H9 (cell line): ENCODE results near the gene ARHGAP26. TPM values are rescaled to one million over a fixed set of nuclear protein-coding genes. Genes with fewer than 3 reads are reported as not detected.

Experiments
- DNase-seq: peaks from one replicate; pipeline ENCODE4 v3.0.0-alpha.2; 2017
- H2AFZ ChIP-seq: one replicate; pipeline ENCODE4 v1.6.1; 2013; ENCODE audit warnings: mild to moderate bottlenecking, low read length, control low read depth, moderate library complexity
- H2AK5ac ChIP-seq: 2 replicates; pipeline ENCODE4 v1.6.1; 2013; ENCODE audit warnings: low read length, control low read depth, mixed read lengths; ENCODE audit not compliant: insufficient read length
- H2BK120ac ChIP-seq: one replicate; pipeline ENCODE4 v1.6.1; 2013; ENCODE audit warnings: low read depth, mild to moderate bottlenecking, low read length, control low read depth, inconsistent platforms; ENCODE audit not compliant: poor library complexity, severe bottlenecking
- H2BK12ac ChIP-seq: 2 replicates; pipeline ENCODE4 v1.6.1; 2013; ENCODE audit warnings: low read length, control low read depth, mixed read lengths, low read depth; ENCODE audit not compliant: insufficient read length
- H2BK15ac ChIP-seq: 2 replicates; pipeline ENCODE4 v1.6.1; 2013; ENCODE audit warnings: low read depth, low read length, control low read depth
- H2BK20ac ChIP-seq: one replicate; pipeline ENCODE4 v1.6.1; 2013; ENCODE audit warnings: low read depth, mild to moderate bottlenecking, low read length, control low read depth, inconsistent platforms; ENCODE audit not compliant: poor library complexity, severe bottlenecking
- H2BK5ac ChIP-seq: 2 replicates; pipeline ENCODE4 v1.6.1; 2013; ENCODE audit warnings: low read length, control low read depth, mixed read lengths; ENCODE audit not compliant: insufficient read length
- H3K14ac ChIP-seq: 2 replicates; pipeline ENCODE4 v1.6.1; 2013; ENCODE audit warnings: low read length, control low read depth; ENCODE audit not compliant: insufficient read depth
- H3K18ac ChIP-seq: 2 replicates; pipeline ENCODE4 v1.6.1; 2013; ENCODE audit warnings: low read depth, mild to moderate bottlenecking, mixed read lengths, low read length, control low read depth; ENCODE audit not compliant: insufficient read length
- H3K23ac ChIP-seq: 2 replicates; pipeline ENCODE4 v1.6.1; 2013; ENCODE audit warnings: low read length, control low read depth, mixed read lengths, low read depth; ENCODE audit not compliant: insufficient read length
- H3K23me2 ChIP-seq: 2 replicates; pipeline ENCODE4 v1.6.1; 2013; ENCODE audit warnings: low read depth, mild to moderate bottlenecking, mixed read lengths, low read length, control low read depth; ENCODE audit not compliant: insufficient read length, poor library complexity, severe bottlenecking
- H3K27ac ChIP-seq: 2 replicates; pipeline ENCODE4 v1.5.1; 2013; ENCODE audit warnings: low read length, control low read depth, mixed read lengths, low read depth; ENCODE audit not compliant: insufficient read length
- H3K27me3 ChIP-seq: 2 replicates; pipeline ENCODE4 v1.6.1; 2013; ENCODE audit warnings: low read length, control low read depth, inconsistent platforms; ENCODE audit not compliant: insufficient read depth
- H3K4ac ChIP-seq: 2 replicates; pipeline ENCODE4 v1.6.1; 2013; ENCODE audit warnings: low read depth, mild to moderate bottlenecking, control low read depth, inconsistent platforms, low read length, moderate library complexity
- H3K4me1 ChIP-seq: 2 replicates; pipeline ENCODE4 v1.6.1; 2013; ENCODE audit warnings: low read length, control low read depth, inconsistent platforms; ENCODE audit not compliant: insufficient read depth
- H3K4me2 ChIP-seq: 2 replicates; pipeline ENCODE4 v1.6.1; 2013; ENCODE audit warnings: low read length, control low read depth, mixed read lengths; ENCODE audit not compliant: insufficient read length, insufficient read depth
- H3K56ac ChIP-seq: 2 replicates; pipeline ENCODE4 v1.6.1; 2013; ENCODE audit warnings: low read depth, mild to moderate bottlenecking, mixed read lengths, low read length, control low read depth; ENCODE audit not compliant: insufficient read length
- H3K79me1 ChIP-seq: 2 replicates; pipeline ENCODE4 v1.6.1; 2013; ENCODE audit warnings: low read depth, mild to moderate bottlenecking, moderate library complexity, low read length, control low read depth, inconsistent platforms; ENCODE audit not compliant: insufficient read depth, poor library complexity, severe bottlenecking
- H3K79me2 ChIP-seq: 2 replicates; pipeline ENCODE4 v1.6.1; 2013; ENCODE audit warnings: low read length, control low read depth, inconsistent platforms; ENCODE audit not compliant: insufficient read depth
- H3K9ac ChIP-seq: 2 replicates; pipeline ENCODE4 v1.6.1; 2013; ENCODE audit warnings: low read length, control low read depth, mixed read lengths; ENCODE audit not compliant: insufficient read length; ENCODE audit errors: extremely low read depth
- H3K9me3 ChIP-seq: one replicate; pipeline ENCODE4 v1.6.1; 2013; ENCODE audit warnings: low read depth, low read length, inconsistent platforms; ENCODE audit not compliant: control insufficient read depth
- H3T11ph ChIP-seq: one replicate; pipeline ENCODE4 v1.6.1; 2013; ENCODE audit warnings: mild to moderate bottlenecking, low read length, control low read depth, inconsistent platforms
- H4K20me1 ChIP-seq: one replicate; pipeline ENCODE4 v1.6.1; 2013; ENCODE audit not compliant: control insufficient read depth, insufficient read length, insufficient read depth
- H4K5ac ChIP-seq: 2 replicates; pipeline ENCODE4 v1.6.1; 2013; ENCODE audit warnings: low read depth, mild to moderate bottlenecking, mixed read lengths, low read length, control low read depth; ENCODE audit not compliant: insufficient read length
- H4K8ac ChIP-seq: replicated peaks from 2 replicates; pipeline ENCODE4 v1.6.1; 2013; ENCODE audit warnings: low read length, control low read depth, mixed read lengths, low read depth; ENCODE audit not compliant: insufficient read length
- H4K91ac ChIP-seq: 2 replicates; pipeline ENCODE4 v1.6.1; 2013; ENCODE audit warnings: low read depth, mild to moderate bottlenecking, moderate library complexity, mixed read lengths, low read length, control low read depth; ENCODE audit not compliant: insufficient read length
- H3K27ac Mint-ChIP-seq, 3 experiments: 2 replicates in 2 of 3; 3 replicates in 1 of 3; pipeline ENCODE4 v1.8.0; 2020 to 2021; ENCODE audit warnings: mixed read lengths in 3 of 3, mild to moderate bottlenecking in 1 of 3, moderate library complexity in 1 of 3
- H3K27me3 Mint-ChIP-seq: 2 replicates; pipeline ENCODE4 v1.8.0; 2021; ENCODE audit warnings: low read depth, mild to moderate bottlenecking, moderate library complexity, mixed read lengths
- H3K36me3 Mint-ChIP-seq, 3 experiments: 2 replicates in 2 of 3; 3 replicates in 1 of 3; pipeline ENCODE4 v1.8.0; 2020 to 2021; ENCODE audit warnings: low read depth in 3 of 3, mixed read lengths in 3 of 3; ENCODE audit not compliant: insufficient read depth in 1 of 3
- H3K4me1 Mint-ChIP-seq, 2 experiments: 2 replicates each; pipeline ENCODE4 v1.8.0; 2020; ENCODE audit warnings: mixed read lengths in 2 of 2
- H3K4me3 Mint-ChIP-seq, 2 experiments: 2 replicates in 1 of 2; 3 replicates in 1 of 2; pipeline ENCODE4 v1.8.0; 2020 to 2021; ENCODE audit warnings: mild to moderate bottlenecking in 2 of 2, mixed read lengths in 2 of 2, moderate library complexity in 1 of 2
- H3K9me3 Mint-ChIP-seq, 2 experiments: 2 replicates in 1 of 2; 3 replicates in 1 of 2; pipeline ENCODE4 v1.8.0; 2020; ENCODE audit warnings: mild to moderate bottlenecking in 2 of 2, mixed read lengths in 2 of 2, moderate library complexity in 1 of 2
- CTCF ChIP-seq: fragments of 200-600 bp; sonication (generic); conservative IDR thresholded peaks from 3 replicates; pipeline ENCODE4 v1.8.0; 2021; ENCODE audit warnings: antibody characterized with exemption, mild to moderate bottlenecking
- WGBS: extraction: QIAGEN DNeasy Blood & Tissue Kit; methylation state at CpG from one replicate; pipeline ENCODE4 v1.1.7; 2013; ENCODE audit warnings: missing lambda C conversion rate, low lambda C conversion rate, mixed read lengths; ENCODE audit not compliant: insufficient read length; ENCODE audit errors: extremely low coverage; 5-methylcytosine and 5-hydroxymethylcytosine counted together
- total RNA-seq: library from RNA; stranded (reverse); gene quantifications from 2 replicates; pipeline ENCODE4 v1.2.1, GENCODE V29; 2021

Gene ARHGAP26
- total RNA-seq, 1 experiment from 2014 or later = 13.8 TPM

GRCh38 chr5:142801495-142801871 lies 31.3 kb downstream of the ARHGAP26 start:
- H3K14ac ChIP-seq = no peak overlapping the region
- TF ChIP-seq CTCF = no peak

More at GRCh38 chr5:142801495-142801871, 31.3 kb downstream of the ARHGAP26 start:
- peaks cover 3% of the 10 kb centered on the region; the same call in 1 of the 2 replicates for H3K79me2 ChIP-seq
- Mint-ChIP-seq H3K4me3 (no peak overlapping the region), H3K9me3 (no peaks in the 10 kb centered on the region), H3K4me1 (peaks cover 14 to 20% of the 10 kb centered on the region in 2 experiments), H3K27me3 (no peaks in the 10 kb centered on the region), H3K36me3 (no peaks in the 10 kb centered on the region), H3K27ac (peak overlapping the region in 1 of 3 experiments; percentile 19; a peak in 2 of 7 replicates)
- no peak overlapping the region for H2AK5ac ChIP-seq
- no peak overlapping the region for H2BK12ac ChIP-seq
- H3K23me2 ChIP-seq = no peaks in the 10 kb centered on the region
- H4K91ac ChIP-seq = no peak overlapping the region
- no peak overlapping the region for H3K9ac ChIP-seq
- no peak overlapping the region for H3T11ph ChIP-seq
- no peak overlapping the region for H2BK15ac ChIP-seq
- H3K4me1 ChIP-seq = no peaks in the 10 kb centered on the region
- no peak overlapping the region for H3K4me2 ChIP-seq
- no peak overlapping the region for H2BK120ac ChIP-seq
- no peaks in the 10 kb centered on the region for H3K9me3 ChIP-seq
- WGBS = no CpG with 5 or more reads among the region's 4 CpGs
- no peaks in the 10 kb centered on the region for H4K20me1 ChIP-seq
- peak overlapping the region; percentile 8 for H3K18ac ChIP-seq
- no peak overlapping the region for H3K23ac ChIP-seq
- H3K56ac ChIP-seq = no peak overlapping the region
- no peak overlapping the region for H3K27ac ChIP-seq
- H2AFZ ChIP-seq = no peak overlapping the region
- no peak for DNase-seq
- no peaks in the 10 kb centered on the region for H3K27me3 ChIP-seq
- H2BK20ac ChIP-seq = no peak overlapping the region
- no peak overlapping the region for H4K8ac ChIP-seq
- no peak overlapping the region for H2BK5ac ChIP-seq
- no peaks in the 10 kb centered on the region for H3K79me1 ChIP-seq
- H3K4ac ChIP-seq = no peak overlapping the region
- no peak overlapping the region for H4K5ac ChIP-seq
